Renal cortical epithelial cell (primary cell): Measurements from ENCODE around the gene LTBP2. TPM values are rescaled to one million over a fixed set of nuclear protein-coding genes. Genes with fewer than 3 reads are reported as not detected.

ENCODE experiments used
- DNase-seq: peaks from one replicate; pipeline ENCODE4 v3.0.0-alpha.2; 2011; ENCODE audit warnings: low read depth
- total RNA-seq: library from RNA; depleted of rRNA; stranded (reverse); fragments of >200 nt; gene quantifications from 2 replicates; pipeline ENCODE4 v1.2.3, GENCODE V29; 2014

The LTBP2 gene
- total RNA-seq, 1 donor from 2014 or later = 42.4 TPM

GRCh38 chr14:74571901-74572725 lies 39.9 kb downstream of the LTBP2 start:
- DNase-seq = peak; percentile 100

- DNase-seq = peak; percentile 45
Measured at GRCh38 chr14:74571441-74571841, 40.6 kb downstream of the LTBP2 start.

GRCh38 chr14:74570696-74571095 lies 41.3 kb downstream of the LTBP2 start:
- DNase-seq = no peak

- DNase-seq = peak; percentile 51
Measured at GRCh38 chr14:74569806-74570591, 42.0 kb downstream of the LTBP2 start.

- no peak for DNase-seq
Measured at GRCh38 chr14:74569387-74569786, 42.6 kb downstream of the LTBP2 start.

- DNase-seq = no peak
Measured at GRCh38 chr14:74568911-74569310, 43.1 kb downstream of the LTBP2 start.

- DNase-seq = no peak
Measured at GRCh38 chr14:74568380-74568649, 43.7 kb downstream of the LTBP2 start.

GRCh38 chr14:74567646-74568379 lies 44.2 kb downstream of the LTBP2 start:
- no peak for DNase-seq

GRCh38 chr14:74567219-74567618 lies 44.8 kb downstream of the LTBP2 start:
- DNase-seq = no peak

GRCh38 chr14:74566174-74567141 lies 45.6 kb downstream of the LTBP2 start:
- peak; percentile 57 for DNase-seq

GRCh38 chr14:74563586-74564159 lies 48.4 kb downstream of the LTBP2 start:
- no peak for DNase-seq

GRCh38 chr14:74563233-74563585 lies 48.8 kb downstream of the LTBP2 start:
- no peak for DNase-seq

GRCh38 chr14:74562515-74563232 lies 49.4 kb downstream of the LTBP2 start:
- no peak for DNase-seq

GRCh38 chr14:74558655-74559054 lies 53.4 kb downstream of the LTBP2 start:
- DNase-seq = no peak

GRCh38 chr14:74557691-74558090 lies 54.3 kb downstream of the LTBP2 start:
- no peak for DNase-seq

GRCh38 chr14:74555476-74556050 lies 56.5 kb downstream of the LTBP2 start:
- DNase-seq = no peak

- no peak for DNase-seq
Measured at GRCh38 chr14:74554742-74555362, 57.2 kb downstream of the LTBP2 start.

GRCh38 chr14:74552623-74553022 lies 59.4 kb downstream of the LTBP2 start:
- DNase-seq = no peak
